Mesothelial cell of epicardium (in vitro differentiated cells): Measurements from ENCODE around the gene SLC23A1. TPM values are rescaled to one million over a fixed set of nuclear protein-coding genes. Genes with fewer than 3 reads are reported as not detected.

Experiments
- DNase-seq, 2 experiments: peaks; one replicate each; pipeline ENCODE4 v3.0.0; 2021; ENCODE audit warnings: low spot score in 2 of 2; ENCODE audit not compliant: unreplicated experiment in 2 of 2
- H3K27ac Mint-ChIP-seq: 2 replicates; pipeline ENCODE4 v1.8.0; 2021; ENCODE audit warnings: mixed read lengths
- H3K27me3 Mint-ChIP-seq: 2 replicates; pipeline ENCODE4 v1.8.0; 2021; ENCODE audit warnings: low read depth, mixed read lengths
- H3K36me3 Mint-ChIP-seq: 2 replicates; pipeline ENCODE4 v1.8.0; 2021; ENCODE audit warnings: mixed read lengths
- H3K4me1 Mint-ChIP-seq: 2 replicates; pipeline ENCODE4 v1.8.0; 2021; ENCODE audit warnings: mixed read lengths
- H3K4me3 Mint-ChIP-seq: 2 replicates; pipeline ENCODE4 v1.8.0; 2021; ENCODE audit warnings: mild to moderate bottlenecking, moderate library complexity, mixed read lengths
- H3K9me3 Mint-ChIP-seq: 2 replicates; pipeline ENCODE4 v1.8.0; 2021; ENCODE audit warnings: mixed read lengths
- CTCF ChIP-seq: fragments of 200-600 bp; sonication (generic); IDR thresholded peaks from one replicate; pipeline ENCODE4 v1.5.0; 2021; ENCODE audit warnings: antibody characterized with exemption; ENCODE audit not compliant: unreplicated experiment
- total RNA-seq: library from RNA; stranded (reverse); gene quantifications from 3 replicates; pipeline ENCODE4 v1.2.1, GENCODE V29; 2021

The SLC23A1 gene
- total RNA-seq, 1 donor from 2014 or later = not detected

- Mint-ChIP-seq H3K27ac (no peak overlapping the region), H3K4me3 (no peak overlapping the region), H3K36me3 (no peaks in the 10 kb centered on the region), H3K9me3 (no peaks in the 10 kb centered on the region), H3K27me3 (peaks cover 12% of the 10 kb centered on the region), H3K4me1 (peaks cover 21% of the 10 kb centered on the region)
- TF ChIP-seq CTCF = no peak
- DNase-seq = no peak
These were observed 2.9 kb upstream of the SLC23A1 start for GRCh38 chr5:139386050-139386438.

GRCh38 chr5:139385061-139386049 lies 2.3 kb upstream of the SLC23A1 start:
- Mint-ChIP-seq H3K4me1 (peaks cover 21% of the 10 kb centered on the region), H3K36me3 (no peaks in the 10 kb centered on the region), H3K9me3 (no peaks in the 10 kb centered on the region), H3K4me3 (no peak overlapping the region), H3K27ac (no peak overlapping the region), H3K27me3 (peaks cover 5% of the 10 kb centered on the region)
- TF ChIP-seq CTCF = no peak
- no peak for DNase-seq

- no peak for TF ChIP-seq CTCF
- H3K27ac Mint-ChIP-seq = no peak overlapping the region
- H3K4me3 Mint-ChIP-seq = no peak overlapping the region
These were observed 1.5 kb upstream of the SLC23A1 start for GRCh38 chr5:139384591-139385051.

GRCh38 chr5:139383993-139384590 lies 995 bp upstream of the SLC23A1 start:
- Mint-ChIP-seq H3K27me3 (peaks cover 1% of the 10 kb centered on the region), H3K27ac (no peak overlapping the region), H3K4me1 (peaks cover 21% of the 10 kb centered on the region), H3K4me3 (no peak overlapping the region), H3K9me3 (no peaks in the 10 kb centered on the region), H3K36me3 (no peaks in the 10 kb centered on the region)
- no peak for DNase-seq
- TF ChIP-seq CTCF = no peak

More at GRCh38 chr5:139384591-139385051, 1.5 kb upstream of the SLC23A1 start:
- H3K4me1 Mint-ChIP-seq = peaks cover 21% of the 10 kb centered on the region
- H3K9me3 Mint-ChIP-seq = no peaks in the 10 kb centered on the region
- H3K36me3 Mint-ChIP-seq = no peaks in the 10 kb centered on the region
- H3K27me3 Mint-ChIP-seq = peaks cover 1% of the 10 kb centered on the region
- no peak for DNase-seq

GRCh38 chr5:139382807-139383206 lies 290 bp downstream of the SLC23A1 start:
- Mint-ChIP-seq H3K4me1 (peaks cover 21% of the 10 kb centered on the region), H3K27me3 (peaks cover 1% of the 10 kb centered on the region), H3K27ac (no peak overlapping the region), H3K36me3 (peaks cover 1% of the 10 kb centered on the region), H3K4me3 (no peak overlapping the region), H3K9me3 (no peaks in the 10 kb centered on the region)
- TF ChIP-seq CTCF = no peak
- no peak for DNase-seq
